HG03354 (cell line): ENCODE results near the gene NELL1.

Source experiments
- ATAC-seq: cut with Tn5 transposase; IDR thresholded peaks from one replicate; pipeline ENCODE4 v1.9.1; 2021; ENCODE audit warnings: mild to moderate bottlenecking; ENCODE audit not compliant: unreplicated experiment, poor library complexity, severe bottlenecking

NELL1 gene

GRCh38 chr11:20933086-20933485 is 263.7 kb downstream of the NELL1 start:
- no peak for ATAC-seq

- ATAC-seq: no peak
Observed at GRCh38 chr11:20933958-20934357, 264.6 kb downstream of the NELL1 start.

GRCh38 chr11:20934516-20934915 is 265.1 kb downstream of the NELL1 start:
- no peak for ATAC-seq

- no peak for ATAC-seq
Observed at GRCh38 chr11:20937826-20938225, 268.4 kb downstream of the NELL1 start.

- ATAC-seq: no peak
Observed at GRCh38 chr11:20949585-20949984, 280.2 kb downstream of the NELL1 start.

- ATAC-seq: no peak
Observed at GRCh38 chr11:20962581-20962980, 293.2 kb downstream of the NELL1 start.

- no peak for ATAC-seq
Observed at GRCh38 chr11:20963596-20963995, 294.2 kb downstream of the NELL1 start.

- ATAC-seq: no peak
Observed at GRCh38 chr11:20964985-20965384, 295.6 kb downstream of the NELL1 start.

GRCh38 chr11:20966489-20966888 is 297.1 kb downstream of the NELL1 start:
- ATAC-seq: no peak

GRCh38 chr11:20973940-20974559 is 304.7 kb downstream of the NELL1 start:
- no peak for ATAC-seq

GRCh38 chr11:20980736-20981135 is 311.4 kb downstream of the NELL1 start:
- ATAC-seq: no peak

GRCh38 chr11:20990447-20990846 is 321.1 kb downstream of the NELL1 start:
- no peak for ATAC-seq

GRCh38 chr11:20991471-20991870 is 322.1 kb downstream of the NELL1 start:
- no peak for ATAC-seq

GRCh38 chr11:21007297-21007696 is 337.9 kb downstream of the NELL1 start:
- no peak for ATAC-seq

GRCh38 chr11:21018248-21018647 is 348.9 kb downstream of the NELL1 start:
- no peak for ATAC-seq

- ATAC-seq: no peak
Observed at GRCh38 chr11:21026685-21027084, 357.3 kb downstream of the NELL1 start.

GRCh38 chr11:21037850-21038249 is 368.5 kb downstream of the NELL1 start:
- ATAC-seq: no peak

- ATAC-seq: no peak
Observed at GRCh38 chr11:21038801-21039200, 369.4 kb downstream of the NELL1 start.

- ATAC-seq: no peak
Observed at GRCh38 chr11:21040630-21041029, 371.2 kb downstream of the NELL1 start.

- no peak for ATAC-seq
Observed at GRCh38 chr11:21048626-21049025, 379.2 kb downstream of the NELL1 start.

- ATAC-seq: no peak
Observed at GRCh38 chr11:21053466-21053865, 384.1 kb downstream of the NELL1 start.

GRCh38 chr11:21056644-21057043 is 387.3 kb downstream of the NELL1 start:
- no peak for ATAC-seq
